GM19438 (cell line): ENCODE measurements around the gene ODF2L.

Source experiments
- ATAC-seq: cut with Tn5 transposase; IDR thresholded peaks from one replicate; pipeline ENCODE4 v1.9.1; 2021; ENCODE audit warnings: low read depth; ENCODE audit not compliant: unreplicated experiment

ODF2L gene

DNA sequence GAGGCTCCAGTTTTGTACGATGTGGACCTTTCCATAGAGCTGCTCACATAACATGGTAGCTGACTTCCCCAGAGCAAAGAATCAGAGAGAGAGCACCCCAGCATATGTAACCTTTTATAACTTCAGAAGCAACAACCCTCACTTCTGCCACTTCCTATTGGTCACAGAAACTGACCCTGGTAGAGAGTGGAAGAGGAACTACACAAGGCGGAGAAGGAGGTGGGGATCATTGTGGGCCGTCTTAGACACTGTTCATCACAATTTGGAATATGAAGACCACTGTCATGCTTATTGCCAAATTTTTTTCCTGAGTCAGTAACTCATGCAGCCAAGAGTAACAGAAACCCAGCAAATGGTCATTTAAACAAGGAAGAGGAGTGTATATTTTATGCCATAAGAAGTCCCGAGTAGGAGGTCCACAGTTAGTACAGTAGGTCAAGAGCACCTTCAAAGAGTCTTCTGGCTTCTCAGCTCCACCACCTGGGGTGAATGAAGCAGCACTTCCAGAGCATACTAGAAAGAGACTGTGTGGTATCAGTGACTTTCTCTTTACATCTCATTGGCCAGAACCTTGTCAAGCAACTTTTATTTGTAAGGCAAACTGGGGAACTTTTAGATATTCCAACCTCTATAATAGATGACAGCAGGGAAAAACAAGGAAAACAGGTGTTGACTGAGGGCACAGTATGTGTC is 71.8 kb downstream of the ODF2L start:
- ATAC-seq = no peak

- no peak for ATAC-seq
These were observed 73.9 kb downstream of the ODF2L start for GRCh38 chr1:86322241-86322640.

- ATAC-seq = no peak
These were observed 77.7 kb downstream of the ODF2L start for GRCh38 chr1:86318436-86318835.

- no peak for ATAC-seq
These were observed 78.2 kb downstream of the ODF2L start for GRCh38 chr1:86317926-86318325.

- no peak for ATAC-seq
These were observed 90.4 kb downstream of the ODF2L start for GRCh38 chr1:86305731-86306130.

DNA sequence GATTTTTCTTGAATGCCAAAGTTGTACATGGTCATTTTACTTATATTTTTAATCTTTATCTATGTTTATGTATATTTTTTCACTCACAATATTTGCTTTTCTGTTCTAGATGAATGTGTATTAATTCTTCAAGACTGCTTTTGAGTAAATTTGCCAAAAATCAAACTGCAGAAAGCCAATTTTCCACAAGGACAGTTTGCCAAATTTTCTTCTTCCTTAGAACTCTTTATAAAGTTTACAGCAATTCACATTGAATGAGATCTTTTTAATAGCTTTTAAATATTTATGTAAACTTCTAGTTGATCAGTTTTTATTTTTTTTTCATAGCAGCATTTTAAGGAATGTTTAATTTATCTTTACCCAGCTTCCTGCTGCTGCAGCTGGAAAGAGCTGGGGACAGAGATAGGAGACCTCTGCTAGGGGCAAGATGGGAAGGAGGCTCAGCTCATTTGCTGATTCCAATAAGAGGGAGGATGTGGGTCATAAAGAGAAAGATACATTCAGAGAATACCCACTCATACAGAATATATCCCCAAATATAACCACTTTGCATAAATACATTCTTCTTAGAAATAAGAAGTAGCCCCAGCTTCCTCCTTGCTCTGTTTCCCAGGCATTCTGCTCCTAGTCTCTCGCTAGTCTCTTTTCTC is 93.0 kb downstream of the ODF2L start:
- ATAC-seq = no peak
